HG03469 (cell line): ENCODE results near the gene KIF21B.

Experiments used
- ATAC-seq: cut with Tn5 transposase; IDR thresholded peaks from one replicate; pipeline ENCODE4 v1.9.1; 2021; ENCODE audit warnings: mild to moderate bottlenecking, moderate library complexity, moderate number of reproducible peaks; ENCODE audit not compliant: unreplicated experiment

Gene KIF21B

GRCh38 chr1:200998323-200998722 lies 25.2 kb downstream of the KIF21B start:
- no peak for ATAC-seq

- no peak for ATAC-seq
Observed at GRCh38 chr1:200992382-200993048, 31.0 kb downstream of the KIF21B start.

- ATAC-seq = no peak
Observed at GRCh38 chr1:200991097-200991614, 32.4 kb downstream of the KIF21B start.

DNA sequence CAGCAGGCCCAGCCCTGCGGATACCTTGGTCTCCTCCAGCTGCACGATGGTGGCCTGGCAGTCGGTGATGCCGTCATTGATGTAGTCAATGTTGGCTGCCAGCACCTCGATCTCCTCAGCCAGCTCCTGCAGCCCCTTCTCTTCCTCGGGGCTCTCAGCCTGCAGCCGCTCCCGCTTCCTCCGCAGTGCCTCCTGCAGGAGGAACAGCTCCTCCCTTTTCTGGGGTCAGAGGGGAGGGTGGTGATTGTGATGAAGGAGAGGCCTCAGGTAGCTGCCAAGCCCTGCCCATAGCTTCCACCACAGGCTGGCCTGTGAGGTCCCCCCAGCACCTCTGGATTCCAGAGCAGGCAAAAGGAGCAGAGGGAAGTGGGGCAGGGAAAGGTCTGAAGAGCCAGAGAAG lies 33.4 kb downstream of the KIF21B start:
- ATAC-seq = no peak

GRCh38 chr1:200989337-200989736 lies 34.2 kb downstream of the KIF21B start:
- no peak for ATAC-seq

- ATAC-seq = no peak
Observed at GRCh38 chr1:200988693-200989092, 34.8 kb downstream of the KIF21B start.

DNA sequence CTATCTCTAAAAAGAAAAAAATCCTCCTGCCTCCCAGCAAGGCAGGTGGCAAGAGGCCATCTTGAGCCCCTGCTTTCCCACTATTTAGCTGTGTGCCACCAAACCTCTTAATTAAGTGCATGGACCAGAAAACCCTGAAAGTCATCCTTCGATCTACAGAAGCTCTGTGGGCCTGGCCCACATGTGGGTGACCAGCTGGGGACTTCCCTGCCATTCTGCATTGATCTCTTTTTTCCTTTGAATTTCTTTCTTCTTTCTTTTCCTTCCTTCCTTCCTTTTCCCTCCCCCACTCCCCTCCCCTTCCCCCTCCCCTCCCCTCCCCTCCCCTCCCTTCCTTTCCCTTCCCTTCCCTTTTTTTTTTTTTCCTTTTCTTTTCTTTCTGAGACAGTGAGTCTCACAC lies 38.0 kb downstream of the KIF21B start:
- ATAC-seq = no peak

- no peak for ATAC-seq
Observed at GRCh38 chr1:200983035-200983561, 40.4 kb downstream of the KIF21B start.

GRCh38 chr1:200982071-200982945 lies 41.2 kb downstream of the KIF21B start:
- ATAC-seq = no peak

DNA sequence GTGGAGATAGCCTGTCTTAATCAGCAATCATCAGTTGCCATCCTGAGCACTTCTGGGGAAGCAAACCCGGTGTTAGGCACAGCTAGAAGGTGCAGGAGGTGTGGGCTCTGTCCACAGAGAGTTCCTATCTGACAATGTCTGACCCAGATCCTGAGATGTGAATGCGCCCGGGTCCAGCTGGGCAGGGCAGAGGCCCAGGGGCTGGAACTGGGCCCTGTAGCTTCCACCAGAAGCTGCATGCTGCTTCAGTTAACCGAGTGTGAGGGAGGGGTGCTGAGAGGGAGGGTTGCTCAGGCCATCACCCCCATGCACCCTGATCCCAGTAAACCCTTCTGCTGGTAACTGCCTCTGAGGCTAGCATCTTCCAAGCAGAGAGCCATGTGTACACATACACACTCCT lies 42.2 kb downstream of the KIF21B start:
- ATAC-seq = no peak

GRCh38 chr1:200980873-200981272 lies 42.6 kb downstream of the KIF21B start:
- no peak for ATAC-seq

DNA sequence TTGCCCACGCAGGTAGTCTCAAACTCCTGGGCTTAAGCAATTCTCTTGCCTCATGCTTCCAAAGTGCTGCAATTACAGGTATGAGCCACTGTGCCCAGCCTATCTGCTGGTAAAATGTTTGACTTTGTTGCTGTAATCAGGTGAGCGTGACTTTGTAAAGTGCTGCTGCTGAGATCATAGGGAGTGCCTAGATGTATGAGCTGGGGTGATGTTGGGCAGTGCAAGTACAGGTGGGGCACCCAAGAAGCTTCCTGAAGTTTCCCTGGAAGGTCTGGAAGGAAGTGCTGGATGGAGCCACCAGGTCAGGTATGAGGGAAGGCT lies 43.1 kb downstream of the KIF21B start:
- no peak for ATAC-seq

GRCh38 chr1:200979574-200980451 lies 43.7 kb downstream of the KIF21B start:
- ATAC-seq = no peak

DNA sequence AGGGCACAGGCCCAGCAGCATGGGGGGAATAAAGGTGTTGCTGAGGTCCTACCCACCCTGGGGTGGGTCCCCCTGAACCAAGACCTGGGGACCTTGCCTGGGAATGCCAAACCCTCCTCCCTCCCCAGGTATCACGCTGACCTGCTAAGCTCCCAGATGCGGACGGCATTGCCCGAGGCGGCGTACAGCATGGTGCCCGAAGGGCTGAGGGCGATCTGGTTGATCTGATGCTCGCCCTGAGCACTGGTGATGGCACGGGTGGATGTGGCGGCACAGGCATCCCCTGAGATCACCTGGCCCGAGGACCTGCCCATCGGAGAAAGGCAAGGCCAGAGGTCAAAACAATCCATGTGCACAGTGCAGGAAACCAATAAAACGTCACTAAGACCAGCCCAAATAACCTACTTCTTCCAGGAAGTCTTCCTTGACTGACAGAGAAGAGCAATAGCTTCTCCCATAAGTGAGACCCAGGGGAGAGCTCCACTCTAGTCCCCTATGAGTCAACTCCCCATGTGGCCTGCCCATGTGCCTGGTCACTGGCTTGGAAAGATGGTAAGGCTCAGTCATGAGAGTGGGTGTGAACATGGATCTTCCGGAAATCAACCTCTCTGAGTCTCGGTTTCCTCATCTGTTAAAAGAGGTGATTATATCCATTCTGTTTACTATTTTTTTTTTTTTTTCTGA lies 46.3 kb downstream of the KIF21B start:
- ATAC-seq = no peak

DNA sequence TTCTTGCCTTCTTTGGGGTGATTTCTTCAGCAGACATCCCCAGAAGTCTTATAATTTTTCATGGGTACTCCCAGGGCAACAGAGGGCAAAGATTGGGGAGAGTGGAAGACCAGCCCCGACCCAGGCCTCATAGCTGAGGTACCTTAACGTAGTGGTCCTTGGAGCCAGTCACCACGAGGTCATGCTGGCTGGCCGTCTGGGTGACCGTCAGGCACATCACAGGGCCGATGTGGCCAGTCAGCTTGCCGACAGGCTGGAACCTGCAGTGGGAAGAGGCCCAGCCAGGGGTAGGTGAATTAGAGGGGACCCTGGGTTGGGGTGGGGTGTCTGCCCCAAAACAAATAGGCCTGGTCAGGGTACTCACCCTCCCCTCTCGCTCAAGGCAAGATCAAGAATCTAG lies 46.9 kb downstream of the KIF21B start:
- no peak for ATAC-seq

DNA sequence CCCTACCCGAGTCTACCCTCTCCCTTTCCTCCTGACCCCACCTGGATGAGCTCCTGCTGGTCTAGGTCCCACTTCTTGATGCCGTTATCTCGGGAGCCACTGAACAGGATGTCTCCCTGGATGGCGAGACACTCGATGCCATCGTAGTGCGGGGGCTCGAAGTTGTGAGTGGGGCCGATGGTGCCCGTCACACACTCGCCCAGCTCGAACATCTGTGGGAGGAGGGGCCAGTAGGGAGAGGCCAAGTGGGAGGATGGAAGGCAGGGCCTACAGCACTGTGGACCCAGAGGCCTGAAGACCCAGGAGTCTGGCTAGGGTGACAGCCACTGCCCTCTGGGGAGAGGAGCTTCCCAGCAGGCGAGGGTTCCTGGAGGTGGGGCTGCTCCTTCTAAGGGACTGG lies 48.1 kb downstream of the KIF21B start:
- ATAC-seq = no peak

- ATAC-seq = no peak
Observed at GRCh38 chr1:200974711-200975110, 48.8 kb downstream of the KIF21B start.

DNA sequence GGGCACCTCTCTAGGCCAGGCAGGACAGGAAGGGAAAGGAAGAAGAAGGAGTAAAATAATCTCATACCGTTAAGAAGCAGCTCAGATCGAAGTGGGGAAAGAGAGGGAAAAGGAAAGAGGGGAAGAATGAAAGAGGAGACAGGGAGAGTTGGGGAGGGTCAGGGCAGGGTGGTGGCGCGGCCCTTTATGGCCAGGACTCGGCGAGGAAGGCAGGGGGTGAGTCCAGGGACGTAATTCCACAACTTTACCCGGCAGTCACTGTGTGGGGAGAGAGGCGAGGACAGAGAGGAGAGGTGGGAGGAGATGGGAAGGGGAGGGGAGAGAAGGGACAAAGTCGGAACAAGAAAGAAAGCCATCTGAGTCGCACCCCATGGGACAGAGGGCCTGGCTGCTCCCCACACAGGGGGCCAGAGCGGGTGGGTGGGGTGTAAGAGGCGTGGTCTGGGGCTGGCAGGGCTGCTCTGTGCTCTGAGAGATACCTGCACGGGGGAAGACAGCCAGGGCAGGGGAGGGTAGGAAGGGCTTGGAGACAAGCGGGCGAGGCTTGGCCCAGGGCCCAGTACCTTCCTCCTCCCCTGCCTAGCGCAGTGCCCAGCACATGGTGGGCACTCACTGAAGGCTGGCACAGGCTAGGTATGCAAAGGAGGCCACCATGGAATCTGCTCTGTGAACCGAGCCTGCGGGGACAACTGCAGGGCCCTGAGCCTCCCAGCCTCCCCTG lies 49.4 kb downstream of the KIF21B start:
- no peak for ATAC-seq

GRCh38 chr1:200972985-200973742 lies 50.4 kb downstream of the KIF21B start:
- no peak for ATAC-seq
